Caco-2 (cell line): ENCODE measurements around the gene TAPBP. TPM values are rescaled to one million over a fixed set of nuclear protein-coding genes. Genes with fewer than 3 reads are reported as not detected.

Experiments used
- BruUV-seq: library from RNA; stranded (reverse); fragments of 400-500 nt; replicated peaks from 2 replicates; lab custom pipeline; 2021; lab: Mats Ljungman, UMichigan
- CTCF ChIA-PET: fragments of 300-600 bp; sonication (Branson Sonifier 250); formaldehyde crosslinking; loops from one replicate; lab custom pipeline; 2022; ENCODE audit warnings: antibody characterized with exemption; lab: Charles Lee
- POLR2A ChIA-PET: fragments of 300-600 bp; sonication (Branson Sonifier 250); formaldehyde crosslinking; loops from one replicate; lab custom pipeline; 2022; ENCODE audit warnings: antibody characterized with exemption; lab: Charles Lee
- DNase-seq, 2 experiments: peaks; one replicate each; pipeline versions ENCODE4 v3.0.0 to v3.0.0-alpha.2; 2020 to 2022
- H3K27me3 ChIP-seq: replicated peaks from 2 replicates; pipeline ENCODE4 v1.6.0; 2011; ENCODE audit warnings: low read length; ENCODE audit not compliant: control insufficient read depth, insufficient read depth
- H3K36me3 ChIP-seq: 2 replicates; pipeline ENCODE4 v1.5.1; 2011; ENCODE audit warnings: low read length; ENCODE audit not compliant: control insufficient read depth, insufficient read depth
- H3K4me1 ChIP-seq: fragments of 250-450 bp; sonication (Bioruptor Pico); 2 replicates; pipeline ENCODE4 v1.5.1; 2020; ENCODE audit warnings: mild to moderate bottlenecking
- H3K4me3 ChIP-seq: 2 replicates; pipeline ENCODE4 v1.5.1; 2011; ENCODE audit warnings: low read depth, mild to moderate bottlenecking, control low read depth, low read length
- H3K9me3 ChIP-seq: fragments of 250-450 bp; sonication (Bioruptor Pico); 2 replicates; pipeline ENCODE4 v1.5.1; 2020; ENCODE audit warnings: mild to moderate bottlenecking, moderate library complexity
- H3K27ac Mint-ChIP-seq: one replicate; pipeline ENCODE4 v1.8.0; 2022; ENCODE audit warnings: mixed read lengths; ENCODE audit not compliant: unreplicated experiment
- H3K27me3 Mint-ChIP-seq: one replicate; pipeline ENCODE4 v1.8.0; 2022; ENCODE audit warnings: mixed read lengths; ENCODE audit not compliant: insufficient read depth, unreplicated experiment
- H3K36me3 Mint-ChIP-seq: one replicate; pipeline ENCODE4 v1.8.0; 2022; ENCODE audit warnings: mild to moderate bottlenecking, mixed read lengths; ENCODE audit not compliant: insufficient read depth, unreplicated experiment
- H3K4me1 Mint-ChIP-seq: one replicate; pipeline ENCODE4 v1.8.0; 2022; ENCODE audit warnings: low read depth, mixed read lengths; ENCODE audit not compliant: unreplicated experiment
- H3K4me3 Mint-ChIP-seq: one replicate; pipeline ENCODE4 v1.8.0; 2022; ENCODE audit warnings: mild to moderate bottlenecking, moderate library complexity, mixed read lengths; ENCODE audit not compliant: unreplicated experiment
- H3K9me3 Mint-ChIP-seq: one replicate; pipeline ENCODE4 v1.8.0; 2022; ENCODE audit warnings: mixed read lengths; ENCODE audit not compliant: unreplicated experiment
- CTCF ChIP-seq, 2 experiments: fragments of 200-600 bp in 1 of 2; IDR thresholded peaks; 1 replicate in 1 of 2; 2 replicates in 1 of 2; pipeline versions ENCODE4 v1.5.1 to v1.8.0; 2011 to 2022; ENCODE audit warnings: antibody characterized with exemption in 1 of 2, control low read depth in 1 of 2, inconsistent platforms in 1 of 2, low read depth in 1 of 2, low read length in 1 of 2, mild to moderate bottlenecking in 1 of 2, moderate library complexity in 1 of 2; ENCODE audit not compliant: insufficient read depth in 1 of 2, severe bottlenecking in 1 of 2, unreplicated experiment in 1 of 2
- intact Hi-C: fragments of 100-400 bp; cut with micrococcal nuclease; formaldehyde crosslinking; loops from one replicate; pipeline ENCODE4 v1.10.0; 2022; ENCODE audit not compliant: unreplicated experiment
- total RNA-seq: library from RNA; stranded (reverse); gene quantifications from 2 replicates; pipeline ENCODE4 v1.2.3, GENCODE V29; 2022

Gene TAPBP
- total RNA-seq, 1 experiment from 2014 or later: 36.7 TPM

GRCh38 chr6:33251395-33252012 is 62.4 kb downstream of the TAPBP start:
- intact Hi-C loops: no loop called here
- no TSS peak for BruUV-seq
- DNase-seq: no peak
- H3K36me3 Mint-ChIP-seq: peaks cover 33% of the 10 kb centered on the region
- Histone ChIP-seq H3K4me1 (peaks cover 5% of the 10 kb centered on the region; the same call in 1 of the 2 replicates), H3K9me3 (no peaks in the 10 kb centered on the region), H3K36me3 (no peaks in the 10 kb centered on the region), H3K27me3 (no peaks in the 10 kb centered on the region), H3K4me3 (no peak overlapping the region)
- ChIA-PET POLR2A (no interaction called here), CTCF (no interaction called here)
- H3K27me3 Mint-ChIP-seq: no peaks in the 10 kb centered on the region
- H3K4me1 Mint-ChIP-seq: peaks cover 10% of the 10 kb centered on the region
- no peak for TF ChIP-seq CTCF (IDR thresholded peaks at IDR 0.05; ENCODE audit: insufficient read depth in 1 of 2, low read depth in 1 of 2, low read length in 1 of 2, severe bottlenecking in 1 of 2, unreplicated experiment in 1 of 2)
- no peak overlapping the region for H3K4me3 Mint-ChIP-seq
- no peaks in the 10 kb centered on the region for H3K9me3 Mint-ChIP-seq
- no peak overlapping the region for H3K27ac Mint-ChIP-seq

DNA sequence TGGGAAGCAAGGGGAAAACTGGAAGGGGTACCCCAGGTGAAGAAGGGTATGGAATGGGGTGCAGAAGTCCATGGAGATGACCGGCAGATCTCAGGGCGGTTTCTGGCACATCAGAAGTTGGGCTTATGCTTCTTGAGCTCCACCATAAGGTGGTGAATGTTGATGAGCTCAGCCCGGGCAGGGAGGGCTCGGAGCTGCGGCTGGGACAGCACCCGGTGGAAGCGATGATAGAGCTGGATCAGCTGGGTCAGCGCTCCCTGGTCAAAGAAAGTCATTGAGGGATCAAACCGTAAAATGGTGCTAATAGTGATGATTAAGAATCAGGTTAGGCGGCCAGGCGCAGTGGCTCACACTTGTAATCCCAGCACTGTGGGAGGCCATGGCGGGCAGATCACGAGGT is 63.1 kb downstream of the TAPBP start:
- H3K9me3 ChIP-seq: no peaks in the 10 kb centered on the region
- H3K4me3 Mint-ChIP-seq: no peak overlapping the region
- no peak for DNase-seq
- H3K27me3 ChIP-seq: no peaks in the 10 kb centered on the region
- no peak overlapping the region for H3K27ac Mint-ChIP-seq
- no TSS peak for BruUV-seq
- ChIA-PET POLR2A (no interaction called here), CTCF (no interaction called here)
- no peaks in the 10 kb centered on the region for H3K27me3 Mint-ChIP-seq
- H3K4me1 ChIP-seq: peaks cover 5% of the 10 kb centered on the region; the same call in 1 of the 2 replicates
- no peaks in the 10 kb centered on the region; the same call in 1 of the 2 replicates for H3K36me3 ChIP-seq
- H3K36me3 Mint-ChIP-seq: peaks cover 30% of the 10 kb centered on the region
- TF ChIP-seq CTCF (IDR thresholded peaks at IDR 0.05; ENCODE audit: insufficient read depth in 1 of 2, low read depth in 1 of 2, low read length in 1 of 2, severe bottlenecking in 1 of 2, unreplicated experiment in 1 of 2): no peak
- no peak overlapping the region for H3K4me3 ChIP-seq
- H3K4me1 Mint-ChIP-seq: peaks cover 10% of the 10 kb centered on the region
- H3K9me3 Mint-ChIP-seq: no peaks in the 10 kb centered on the region
- intact Hi-C loops: no loop called here

- ChIA-PET CTCF (interaction anchor here (0.6 to 2.1 kb wide), 8 partner anchors 12 to 356 kb away, joined by 3 to 15 read pairs (median 4); partner anchors contain the start of genes RING1, RPS18 and VPS52), POLR2A (interaction anchor here (0.5 to 2.7 kb wide), 5 partner anchors 21 to 278 kb away, joined by 3 to 18 read pairs (median 11); partner anchors contain the start of genes PFDN6, RING1, RPS18 and VPS52)
- Mint-ChIP-seq H3K27me3 (no peaks in the 10 kb centered on the region), H3K27ac (peak overlapping the region; percentile 75), H3K36me3 (peaks cover 27% of the 10 kb centered on the region), H3K9me3 (no peaks in the 10 kb centered on the region), H3K4me1 (peaks cover 10% of the 10 kb centered on the region), H3K4me3 (peak overlapping the region; percentile 85)
- BruUV-seq: TSS peak; percentile 58
- no peak for DNase-seq
- intact Hi-C loops: loop anchor here (1.0 to 2.0 kb wide), 3 partner anchors 21 to 356 kb away; partner anchors contain the start of gene VPS52
- H3K4me3 ChIP-seq: peak overlapping the region; percentile 49
- H3K27me3 ChIP-seq: no peaks in the 10 kb centered on the region
- TF ChIP-seq CTCF (IDR thresholded peaks at IDR 0.05; ENCODE audit: insufficient read depth in 1 of 2, low read depth in 1 of 2, low read length in 1 of 2, severe bottlenecking in 1 of 2, unreplicated experiment in 1 of 2): no peak
- peaks cover 5% of the 10 kb centered on the region; the same call in 1 of the 2 replicates for H3K4me1 ChIP-seq
- no peaks in the 10 kb centered on the region; the same call in 1 of the 2 replicates for H3K36me3 ChIP-seq
- no peaks in the 10 kb centered on the region for H3K9me3 ChIP-seq
Observed at GRCh38 chr6:33249732-33250630, 63.9 kb downstream of the TAPBP start.
